ENCODE measurements around the gene SPTBN1. TPM values are rescaled to one million over a fixed set of nuclear protein-coding genes. Genes with fewer than 3 reads are reported as not detected.

Gene SPTBN1
- polyA plus RNA-seq, 1 experiment = 56.6 TPM

GRCh38 chr2:54631755-54632154 lies 175.6 kb downstream of the SPTBN1 start:
- TF ChIP-seq CTCF (IDR thresholded peaks at IDR 0.05; ENCODE audit: low read depth, low read length) = no peak
- Histone ChIP-seq H3K27me3 (ENCODE audit: control insufficient read depth, insufficient read depth, low read length) (no peaks in the 10 kb centered on the region), H3K4me3 (ENCODE audit: low read depth, low read length) (no peak overlapping the region), H3K27ac (ENCODE audit: low read depth, low read length) (no peak overlapping the region), H3K9me3 (ENCODE audit: control insufficient read depth, insufficient read depth, low read length) (peaks cover 4% of the 10 kb centered on the region; the same call in 1 of the 2 replicates)
- ChIA-PET POLR2A (no interaction called here), CTCF (no interaction called here)
- no peak for DNase-seq (ENCODE audit: low read depth, low spot score)

DNA sequence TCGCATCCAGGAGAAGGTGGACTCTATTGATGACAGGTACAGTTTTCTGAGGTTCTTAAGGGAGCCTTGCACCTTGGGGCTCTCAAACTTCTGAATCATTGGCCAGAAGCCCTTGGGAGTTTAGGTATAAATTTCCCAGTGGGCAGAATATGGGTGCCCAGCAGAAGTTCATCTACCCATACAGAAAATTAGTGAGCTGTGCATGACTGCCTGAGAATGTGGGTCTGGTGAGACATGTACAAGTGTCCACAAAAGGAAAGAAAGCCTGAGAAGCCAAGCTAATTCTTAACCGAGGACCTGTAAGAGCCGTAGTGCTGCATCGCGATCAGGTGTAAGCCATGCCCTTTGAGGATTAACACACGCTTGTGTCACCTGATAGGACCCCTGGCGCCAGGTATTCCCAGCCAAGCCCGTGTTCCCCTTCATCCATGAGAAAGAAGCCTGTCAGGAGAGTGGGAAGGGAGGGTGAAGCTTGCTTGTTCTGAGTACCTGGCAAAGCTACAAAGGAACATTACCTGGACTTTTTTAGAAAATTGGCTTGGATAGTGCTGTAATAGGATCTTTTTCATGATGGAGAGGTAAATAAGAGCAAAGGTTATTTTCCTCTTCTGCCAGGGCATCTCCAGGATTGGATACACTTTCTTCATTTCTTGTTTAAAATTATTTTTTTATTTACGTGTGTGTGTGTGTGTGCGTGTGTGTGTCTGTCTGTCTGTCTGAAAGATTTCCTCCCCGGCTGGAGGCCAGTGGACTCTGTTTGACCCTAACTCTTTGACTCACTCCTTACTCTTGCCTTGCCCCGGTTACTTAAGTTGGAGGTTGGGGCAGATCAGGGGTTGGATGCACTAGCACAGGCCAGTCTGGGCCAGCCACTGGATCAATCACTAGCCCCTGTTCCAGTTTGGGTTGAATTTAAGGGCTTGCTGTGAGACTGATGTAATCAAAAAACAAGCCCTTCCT lies 176.9 kb downstream of the SPTBN1 start:
- H3K4me3 ChIP-seq (ENCODE audit: low read depth, low read length) = no peak overlapping the region
- TF ChIP-seq CTCF (IDR thresholded peaks at IDR 0.05; ENCODE audit: low read depth, low read length) = no peak
- POLR2A ChIA-PET = no interaction called here
- H3K27ac ChIP-seq (ENCODE audit: low read depth, low read length) = no peak overlapping the region
- CTCF ChIA-PET = interaction anchor here (0.7 to 1.5 kb wide), 2 partner anchors 33 to 526 kb away, joined by 3 to 4 read pairs; no protein-coding TSS in a partner anchor
- no peak for DNase-seq (ENCODE audit: low read depth, low spot score)
- peaks cover 4% of the 10 kb centered on the region; the same call in 1 of the 2 replicates for H3K9me3 ChIP-seq (ENCODE audit: control insufficient read depth, insufficient read depth, low read length)
- no peaks in the 10 kb centered on the region for H3K27me3 ChIP-seq (ENCODE audit: control insufficient read depth, insufficient read depth, low read length)

GRCh38 chr2:54634021-54634420 lies 177.9 kb downstream of the SPTBN1 start:
- DNase-seq (ENCODE audit: low read depth, low spot score) = no peak

DNA sequence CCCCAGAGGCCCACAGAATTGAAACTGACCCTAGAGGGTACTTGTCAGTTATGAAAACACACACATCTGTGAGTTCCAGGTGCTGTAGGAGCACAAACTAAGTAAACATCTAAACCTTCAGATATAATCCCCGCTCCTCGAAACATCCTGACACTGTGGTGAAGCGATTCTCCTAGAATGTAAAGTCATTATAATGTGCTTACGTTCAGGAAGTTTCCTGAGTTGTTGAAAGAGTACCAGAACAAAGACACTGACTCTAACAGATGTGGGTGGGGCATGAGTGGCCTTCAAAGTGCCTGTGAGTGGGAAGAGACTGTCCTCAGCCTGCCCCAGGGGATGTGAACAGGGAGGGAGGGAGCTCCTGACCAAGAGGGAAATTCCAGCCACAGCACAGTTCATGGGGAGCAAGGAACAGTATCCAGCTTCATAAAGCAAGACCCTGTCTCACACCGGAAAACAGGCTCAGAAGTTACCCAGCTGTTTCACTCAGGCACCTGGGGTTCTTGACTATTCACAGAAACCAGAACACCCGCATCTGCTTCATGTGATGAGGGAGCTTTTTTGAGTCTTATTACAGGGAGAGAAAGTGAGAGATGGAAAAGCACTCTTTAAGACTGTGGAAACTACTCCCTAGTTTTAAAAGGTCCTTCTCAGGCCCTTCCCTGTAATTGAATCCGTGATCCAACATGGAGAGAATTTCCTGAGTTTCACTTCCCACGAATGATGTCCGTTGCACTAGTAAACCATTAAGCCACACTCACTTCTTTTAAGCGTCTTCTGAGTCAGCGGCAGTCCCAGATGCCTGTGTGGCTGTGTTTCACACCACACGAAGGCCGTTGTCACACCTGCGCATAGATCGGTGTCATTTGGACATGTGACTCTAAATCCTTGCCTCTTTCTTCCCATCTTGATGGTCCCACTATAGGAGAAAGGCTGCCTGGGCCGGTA lies 178.7 kb downstream of the SPTBN1 start:
- Histone ChIP-seq H3K27me3 (ENCODE audit: control insufficient read depth, insufficient read depth, low read length) (no peaks in the 10 kb centered on the region), H3K9me3 (ENCODE audit: control insufficient read depth, insufficient read depth, low read length) (no peaks in the 10 kb centered on the region; the same call in 1 of the 2 replicates), H3K27ac (ENCODE audit: low read depth, low read length) (peak overlapping the region; percentile 32), H3K4me3 (ENCODE audit: low read depth, low read length) (no peak overlapping the region)
- POLR2A ChIA-PET = interaction anchor here (0.6 kb wide), 1 partner anchor 536 kb away, joined by 6 read pairs; no protein-coding TSS in a partner anchor
- no peak for TF ChIP-seq CTCF (IDR thresholded peaks at IDR 0.05; ENCODE audit: low read depth, low read length)
- CTCF ChIA-PET = interaction anchor here (1.2 to 1.5 kb wide), 2 partner anchors 70 to 528 kb away, joined by 4 read pairs; no protein-coding TSS in a partner anchor
- DNase-seq (ENCODE audit: low read depth, low spot score) = no peak

More at GRCh38 chr2:54634021-54634420, 177.9 kb downstream of the SPTBN1 start:
- no peak for TF ChIP-seq CTCF (IDR thresholded peaks at IDR 0.05; ENCODE audit: low read depth, low read length)
- ChIA-PET CTCF (interaction anchor here (0.6 to 1.5 kb wide), 3 partner anchors 71 to 527 kb away, joined by 3 to 4 read pairs (median 4); no protein-coding TSS in a partner anchor), POLR2A (no interaction called here)
- Histone ChIP-seq H3K4me3 (ENCODE audit: low read depth, low read length) (no peak overlapping the region), H3K9me3 (ENCODE audit: control insufficient read depth, insufficient read depth, low read length) (peaks cover under 1% of the 10 kb centered on the region; the same call in 1 of the 2 replicates), H3K27ac (ENCODE audit: low read depth, low read length) (no peak overlapping the region), H3K27me3 (ENCODE audit: control insufficient read depth, insufficient read depth, low read length) (no peaks in the 10 kb centered on the region)
